ENCODE measurements around the gene SOCS1. TPM values are rescaled to one million over a fixed set of nuclear protein-coding genes. Genes with fewer than 3 reads are reported as not detected.

The SOCS1 gene
- total RNA-seq, 4 donors from 2014 or later = 5.3 to 16.3 (median 11.1) TPM

- no peak for TF ChIP-seq CTCF (IDR thresholded peaks at IDR 0.05; ENCODE audit: low read depth)
Measured at GRCh38 chr16:11263737-11264136, 7.7 kb upstream of the SOCS1 start.

- no peak for TF ChIP-seq CTCF (IDR thresholded peaks at IDR 0.05; ENCODE audit: low read depth)
Measured at GRCh38 chr16:11262915-11263314, 6.9 kb upstream of the SOCS1 start.

GRCh38 chr16:11260596-11260966, 4.6 kb upstream of the SOCS1 start:
- no peak for TF ChIP-seq CTCF (IDR thresholded peaks at IDR 0.05; ENCODE audit: low read depth)

- no peak for TF ChIP-seq CTCF (IDR thresholded peaks at IDR 0.05; ENCODE audit: low read depth)
Measured at GRCh38 chr16:11259655-11260595, 3.9 kb upstream of the SOCS1 start.

- no peak for TF ChIP-seq CTCF (IDR thresholded peaks at IDR 0.05; ENCODE audit: low read depth)
Measured at GRCh38 chr16:11258553-11259492, 2.8 kb upstream of the SOCS1 start.

GRCh38 chr16:11257131-11257938, 1.3 kb upstream of the SOCS1 start:
- no peak for TF ChIP-seq CTCF (IDR thresholded peaks at IDR 0.05; ENCODE audit: low read depth)

Data from subcutaneous adipose tissue (tissue), 4 donors.